Measurements from ENCODE around the gene SMARCB1.

SMARCB1 gene

GRCh38 chr22:23775779-23776375, 10.9 kb upstream of the SMARCB1 start:
- no peak overlapping the region for H3K4me3 ChIP-seq (ENCODE audit: low read depth, low read length)
- TF ChIP-seq CTCF (IDR thresholded peaks at IDR 0.05; ENCODE audit: low read depth, low read length): no peak

GRCh38 chr22:23777776-23778576, 8.8 kb upstream of the SMARCB1 start:
- H3K4me3 ChIP-seq (ENCODE audit: low read depth, low read length): no peak overlapping the region
- TF ChIP-seq CTCF (IDR thresholded peaks at IDR 0.05; ENCODE audit: low read depth, low read length): no peak

GRCh38 chr22:23778577-23778900, 8.2 kb upstream of the SMARCB1 start:
- TF ChIP-seq CTCF (IDR thresholded peaks at IDR 0.05; ENCODE audit: low read depth, low read length): no peak
- no peak overlapping the region for H3K4me3 ChIP-seq (ENCODE audit: low read depth, low read length)

GRCh38 chr22:23779083-23779482, 7.7 kb upstream of the SMARCB1 start:
- H3K4me3 ChIP-seq (ENCODE audit: low read depth, low read length): no peak overlapping the region
- TF ChIP-seq CTCF (IDR thresholded peaks at IDR 0.05; ENCODE audit: low read depth, low read length): no peak

GRCh38 chr22:23779731-23780130, 7.0 kb upstream of the SMARCB1 start:
- no peak for TF ChIP-seq CTCF (IDR thresholded peaks at IDR 0.05; ENCODE audit: low read depth, low read length)
- H3K4me3 ChIP-seq (ENCODE audit: low read depth, low read length): no peak overlapping the region

- TF ChIP-seq CTCF (IDR thresholded peaks at IDR 0.05; ENCODE audit: low read depth, low read length): no peak
- no peak overlapping the region for H3K4me3 ChIP-seq (ENCODE audit: low read depth, low read length)
These were observed 6.5 kb upstream of the SMARCB1 start for GRCh38 chr22:23780146-23780748.

DNA sequence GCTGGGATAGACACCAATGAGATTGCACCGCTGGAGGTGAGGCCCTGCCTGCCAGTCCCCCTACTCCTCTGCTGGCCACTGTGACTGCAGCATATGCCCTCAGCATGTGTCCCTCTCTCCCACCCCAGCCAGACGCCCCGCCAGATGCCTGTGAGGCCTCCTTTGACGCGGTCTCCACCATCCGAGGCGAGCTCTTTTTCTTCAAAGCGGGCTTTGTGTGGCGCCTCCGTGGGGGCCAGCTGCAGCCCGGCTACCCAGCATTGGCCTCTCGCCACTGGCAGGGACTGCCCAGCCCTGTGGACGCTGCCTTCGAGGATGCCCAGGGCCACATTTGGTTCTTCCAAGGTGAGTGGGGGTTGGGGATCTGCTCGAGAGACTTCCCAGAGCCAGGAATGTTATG, 5.7 kb upstream of the SMARCB1 start:
- TF ChIP-seq CTCF (IDR thresholded peaks at IDR 0.05; ENCODE audit: low read depth, low read length): no peak
- H3K4me3 ChIP-seq (ENCODE audit: low read depth, low read length): no peak overlapping the region

Measured in WI38 (cell line).